Gastrocnemius medialis (tissue), 4 donors: ENCODE results near the gene MACROD2. TPM values are rescaled to one million over a fixed set of nuclear protein-coding genes. Genes with fewer than 3 reads are reported as not detected.

ENCODE experiments used
- ATAC-seq, 2 donors: fragments of 150-250 bp; one replicate each; pipeline ENCODE4 v1.9.1; 2016
- DNase-seq, 2 donors: peaks; one replicate each; pipeline ENCODE4 v3.0.0-alpha.2; 2019
- H3K27ac ChIP-seq, 4 donors: fragments of 200-600 bp; sonication (generic); 1 replicate in 1 of 4; 2 replicates in 3 of 4; pipeline ENCODE4 v1.5.1; 2016 to 2018; ENCODE audit warnings: mild to moderate bottlenecking in 2 of 4, moderate library complexity in 1 of 4
- H3K27me3 ChIP-seq, 3 donors: fragments of 200-600 bp; sonication (generic) in 2 of 3; 1 replicate in 1 of 3; 2 replicates in 2 of 3; pipeline versions ENCODE4 v1.5.1 to v1.6.0; 2016 to 2019; ENCODE audit warnings: mild to moderate bottlenecking in 1 of 3, moderate library complexity in 1 of 3
- H3K36me3 ChIP-seq, 2 donors: fragments of 200-600 bp; sonication (generic) in 1 of 2; one replicate each; pipeline ENCODE4 v1.5.1; 2017 to 2018
- H3K4me1 ChIP-seq, 2 donors: fragments of 200-600 bp; sonication (generic) in 1 of 2; one replicate each; pipeline ENCODE4 v1.5.1; 2016 to 2017; ENCODE audit warnings: mild to moderate bottlenecking in 2 of 2
- H3K4me3 ChIP-seq, 4 donors: fragments of 200-600 bp; sonication (generic) in 3 of 4; 1 replicate in 1 of 4; 2 replicates in 3 of 4; pipeline ENCODE4 v1.5.1; 2016 to 2019; ENCODE audit warnings: mild to moderate bottlenecking in 2 of 4
- H3K9me3 ChIP-seq, 3 donors: fragments of 200-600 bp; sonication (generic) in 2 of 3; 1 replicate in 1 of 3; 2 replicates in 2 of 3; pipeline ENCODE4 v1.5.1; 2016 to 2019
- CTCF ChIP-seq, 5 experiments: fragments of 450-650 bp in 3 of 5; fragments of 200-600 bp in 2 of 5; sonication (generic) in 2 of 5; IDR thresholded peaks in 4 of 5; conservative IDR thresholded peaks in 1 of 5; 1 replicate in 4 of 5; 2 replicates in 1 of 5; pipeline ENCODE4 v1.5.1; 2016 to 2019; ENCODE audit warnings: antibody characterized with exemption in 5 of 5, mild to moderate bottlenecking in 3 of 5, moderate library complexity in 3 of 5
- POLR2A ChIP-seq, 2 donors: fragments of 450-650 bp; IDR thresholded peaks; one replicate each; pipeline ENCODE4 v1.6.1; 2017; ENCODE audit warnings: antibody characterized with exemption in 2 of 2, mild to moderate bottlenecking in 2 of 2, moderate library complexity in 2 of 2
- in situ Hi-C, 4 donors: fragments of 200-750 bp; cut with MboI; loops; one replicate each; pipeline versions ENCODE4 v1.15.0 to v1.8.0; 2017; ENCODE audit warnings: low sequenced_read_pairs in 4 of 4
- intact Hi-C: fragments of 100-400 bp; cut with DNase I; formaldehyde crosslinking; loops from one replicate; pipeline ENCODE4 v1.15.1; 2023; ENCODE audit warnings: low total_unique reads
- total RNA-seq, 4 donors: library from RNA; depleted of rRNA; stranded (reverse); fragments of >200 nt; gene quantifications; one replicate each; pipeline versions ENCODE4 v1.1.0 to v1.2.3, GENCODE V29; 2016

The MACROD2 gene
- total RNA-seq, 4 donors from 2014 or later = 1.8 to 10.2 (median 3.6) TPM

GRCh38 chr20:14816471-14816870 lies 821.2 kb downstream of the MACROD2 start:
- no peaks in the 10 kb centered on the region for H3K4me1 ChIP-seq
- no peak for ATAC-seq
- no peaks in the 10 kb centered on the region for H3K9me3 ChIP-seq
- H3K4me3 ChIP-seq = no peak overlapping the region
- intact Hi-C loops = no loop called here
- H3K27me3 ChIP-seq = no peaks in the 10 kb centered on the region
- no peak overlapping the region for H3K27ac ChIP-seq
- TF ChIP-seq POLR2A (IDR thresholded peaks at IDR 0.05) = no peak
- TF ChIP-seq CTCF (IDR thresholded peaks at IDR 0.05 in 4 of 5, conservative IDR thresholded peaks at IDR 0.05 in 1 of 5) = no peak
- no peak for DNase-seq
- no peaks in the 10 kb centered on the region for H3K36me3 ChIP-seq
- in situ Hi-C loops = no loop called here

- Histone ChIP-seq H3K9me3 (no peaks in the 10 kb centered on the region), H3K27me3 (no peaks in the 10 kb centered on the region), H3K36me3 (no peaks in the 10 kb centered on the region), H3K4me1 (no peaks in the 10 kb centered on the region), H3K4me3 (no peak overlapping the region), H3K27ac (no peak overlapping the region)
- intact Hi-C loops = no loop called here
- in situ Hi-C loops = no loop called here
- no peak for TF ChIP-seq POLR2A (IDR thresholded peaks at IDR 0.05)
- TF ChIP-seq CTCF (IDR thresholded peaks at IDR 0.05 in 4 of 5, conservative IDR thresholded peaks at IDR 0.05 in 1 of 5) = no peak
- ATAC-seq (no peak), DNase-seq (no peak)
Measured at GRCh38 chr20:14817101-14817500, 821.8 kb downstream of the MACROD2 start.

- TF ChIP-seq POLR2A (IDR thresholded peaks at IDR 0.05) = no peak
- no peak for TF ChIP-seq CTCF (IDR thresholded peaks at IDR 0.05 in 4 of 5, conservative IDR thresholded peaks at IDR 0.05 in 1 of 5)
- in situ Hi-C loops = no loop called here
- no peaks in the 10 kb centered on the region for H3K27me3 ChIP-seq
- DNase-seq (no peak), ATAC-seq (no peak)
- H3K4me1 ChIP-seq = no peaks in the 10 kb centered on the region
- H3K4me3 ChIP-seq = no peak overlapping the region
- no peaks in the 10 kb centered on the region for H3K36me3 ChIP-seq
- intact Hi-C loops = no loop called here
- H3K9me3 ChIP-seq = no peaks in the 10 kb centered on the region
- H3K27ac ChIP-seq = no peak overlapping the region
Measured at GRCh38 chr20:14820771-14821170, 825.5 kb downstream of the MACROD2 start.

- Histone ChIP-seq H3K27ac (no peak overlapping the region), H3K27me3 (no peaks in the 10 kb centered on the region), H3K4me3 (no peak overlapping the region), H3K36me3 (no peaks in the 10 kb centered on the region), H3K4me1 (no peaks in the 10 kb centered on the region), H3K9me3 (no peaks in the 10 kb centered on the region)
- in situ Hi-C loops = no loop called here
- TF ChIP-seq POLR2A (IDR thresholded peaks at IDR 0.05) (no peak), CTCF (IDR thresholded peaks at IDR 0.05 in 4 of 5, conservative IDR thresholded peaks at IDR 0.05 in 1 of 5) (no peak)
- intact Hi-C loops = no loop called here
- DNase-seq (no peak), ATAC-seq (no peak)
Measured at GRCh38 chr20:14821251-14821650, 825.9 kb downstream of the MACROD2 start.

GRCh38 chr20:14824996-14825395 lies 829.7 kb downstream of the MACROD2 start:
- no peak for DNase-seq
- no peak for ATAC-seq
- no peaks in the 10 kb centered on the region for H3K9me3 ChIP-seq
- H3K27ac ChIP-seq = no peak overlapping the region
- H3K4me1 ChIP-seq = no peaks in the 10 kb centered on the region
- intact Hi-C loops (no loop called here), in situ Hi-C loops (no loop called here)
- H3K36me3 ChIP-seq = no peaks in the 10 kb centered on the region
- no peaks in the 10 kb centered on the region for H3K27me3 ChIP-seq
- H3K4me3 ChIP-seq = no peak overlapping the region
- no peak for TF ChIP-seq CTCF (IDR thresholded peaks at IDR 0.05 in 4 of 5, conservative IDR thresholded peaks at IDR 0.05 in 1 of 5)
- no peak for TF ChIP-seq POLR2A (IDR thresholded peaks at IDR 0.05)
